SK-N-SH treated with all-trans-retinoic acid at 6 μM for 48 hours (cell line): ENCODE results near the gene TPM1.

Experiments used
- ATAC-seq: fragments of 200-7000 bp; cut with Tn5 transposase; 3 replicates; pipeline ENCODE4 v1.9.1; 2020; ENCODE audit warnings: mild to moderate bottlenecking, moderate library complexity
- ARNTL ChIP-seq: fragments of 450-650 bp; formaldehyde crosslinking; IDR thresholded peaks from 2 replicates; pipeline ENCODE4 v1.5.0; 2020; ENCODE audit warnings: low read depth, mild to moderate bottlenecking, moderate library complexity, borderline replicate concordance
- BACH2 ChIP-seq: fragments of 250-450 bp; sonication (Bioruptor Pico); IDR thresholded peaks from 2 replicates; pipeline ENCODE4 v1.9.0; 2021; ENCODE audit warnings: mild to moderate bottlenecking, borderline replicate concordance
- CREB5 ChIP-seq: fragments of 250-450 bp; sonication (Bioruptor Pico); IDR thresholded peaks from 2 replicates; pipeline ENCODE4 v1.5.1; 2020; ENCODE audit warnings: low read depth, mild to moderate bottlenecking, moderate library complexity
- CSDC2 ChIP-seq: fragments of 250-450 bp; sonication (Bioruptor Pico); IDR thresholded peaks from 2 replicates; pipeline ENCODE4 v1.5.0; 2020; ENCODE audit warnings: mild to moderate bottlenecking, moderate library complexity
- GLIS3 ChIP-seq: fragments of 250-450 bp; sonication (Bioruptor Pico); IDR thresholded peaks from 2 replicates; pipeline ENCODE4 v1.5.0; 2020; ENCODE audit warnings: mild to moderate bottlenecking, moderate library complexity
- ISL1 ChIP-seq: fragments of 250-450 bp; sonication (Bioruptor Pico); IDR thresholded peaks from 2 replicates; pipeline ENCODE4 v2.1.2; 2022; ENCODE audit warnings: mild to moderate bottlenecking, moderate library complexity
- OSR1 ChIP-seq: fragments of 250-450 bp; sonication (Bioruptor Pico); IDR thresholded peaks from 2 replicates; pipeline ENCODE4 v1.8.0; 2022; ENCODE audit warnings: moderate library complexity, mild to moderate bottlenecking, inconsistent platforms
- PATZ1 ChIP-seq: fragments of 250-450 bp; sonication (Bioruptor Pico); IDR thresholded peaks from 2 replicates; pipeline ENCODE4 v1.8.0; 2020; ENCODE audit warnings: mild to moderate bottlenecking, moderate library complexity, borderline replicate concordance
- POU6F1 ChIP-seq: fragments of 250-450 bp; sonication (Bioruptor Pico); IDR thresholded peaks from 2 replicates; pipeline ENCODE4 v1.8.0; 2021; ENCODE audit warnings: low read depth, mild to moderate bottlenecking, moderate library complexity, borderline replicate concordance
- PPARA ChIP-seq: fragments of 250-450 bp; sonication (Bioruptor Pico); IDR thresholded peaks from 2 replicates; pipeline ENCODE4 v1.5.0; 2020; ENCODE audit warnings: mild to moderate bottlenecking, borderline replicate concordance
- SNAI2 ChIP-seq: fragments of 250-450 bp; sonication (Bioruptor Pico); IDR thresholded peaks from 2 replicates; pipeline ENCODE4 v1.5.0; 2020; ENCODE audit warnings: mild to moderate bottlenecking, moderate library complexity
- TCF4 ChIP-seq: fragments of 250-450 bp; sonication (Bioruptor Pico); IDR thresholded peaks from 2 replicates; pipeline ENCODE4 v1.8.0; 2021; ENCODE audit warnings: mild to moderate bottlenecking, moderate library complexity, borderline replicate concordance
- TOX ChIP-seq: fragments of 250-450 bp; sonication (Bioruptor Pico); IDR thresholded peaks from 2 replicates; pipeline ENCODE4 v1.8.0; 2021; ENCODE audit warnings: mild to moderate bottlenecking, moderate library complexity, borderline replicate concordance
- TSHZ2 ChIP-seq: fragments of 250-450 bp; sonication (Bioruptor Pico); IDR thresholded peaks from 2 replicates; pipeline ENCODE4 v1.5.0; 2020; ENCODE audit warnings: mild to moderate bottlenecking, moderate library complexity
- ZFP30 ChIP-seq: fragments of 450-650 bp; formaldehyde crosslinking; IDR thresholded peaks from 2 replicates; pipeline ENCODE4 v1.5.0; 2022; ENCODE audit warnings: mild to moderate bottlenecking, moderate library complexity
- ZNF8 ChIP-seq: fragments of 450-650 bp; formaldehyde crosslinking; IDR thresholded peaks from 2 replicates; pipeline ENCODE4 v1.5.0; 2020; ENCODE audit warnings: mild to moderate bottlenecking, moderate library complexity

TPM1 gene

GRCh38 chr15:63038926-63039673 lies 3.4 kb upstream of the TPM1 start:
- no peak for ATAC-seq
- 0 out of 2 replicates have a peak, but pooled peaks have one; percentile 7 for TF ChIP-seq ISL1 (CRISPR knock-in tag)
- TF ChIP-seq TSHZ2 (CRISPR knock-in tag): no peak
- TF ChIP-seq POU6F1 (CRISPR knock-in tag): no peak

- TF ChIP-seq ARNTL: no peak
- no peak for TF ChIP-seq SNAI2 (CRISPR knock-in tag)
- no peak for TF ChIP-seq CREB5 (CRISPR knock-in tag)
- no peak for TF ChIP-seq GLIS3 (CRISPR knock-in tag)
- TF ChIP-seq OSR1 (CRISPR knock-in tag): no peak
- no peak for TF ChIP-seq CSDC2
- TF ChIP-seq TCF4: no peak
- no peak for TF ChIP-seq TSHZ2 (CRISPR knock-in tag)
These were observed 2.7 kb upstream of the TPM1 start for GRCh38 chr15:63039811-63040210.

GRCh38 chr15:63040509-63040908 lies 2.0 kb upstream of the TPM1 start:
- no peak for ATAC-seq
- TF ChIP-seq ZFP30 (CRISPR knock-in tag) (no peak), ZNF8 (CRISPR knock-in tag) (no peak), CSDC2 (no peak), BACH2 (CRISPR knock-in tag) (no peak), PPARA (CRISPR knock-in tag) (no peak), TOX (no peak), TSHZ2 (CRISPR knock-in tag) (no peak), POU6F1 (CRISPR knock-in tag) (no peak), ARNTL (no peak), GLIS3 (CRISPR knock-in tag) (no peak), PATZ1 (CRISPR knock-in tag) (no peak)

More at GRCh38 chr15:63039811-63040210, 2.7 kb upstream of the TPM1 start:
- ATAC-seq: no peak
